CD4-positive, CD25-positive, alpha-beta regulatory T cell (primary cell): ENCODE measurements around the gene CCDC186. TPM values are rescaled to one million over a fixed set of nuclear protein-coding genes. Genes with fewer than 3 reads are reported as not detected.

Experiments used
- ATAC-seq, 2 donors: fragments of 150-1000 bp; cut with Tn5 transposase; one replicate each; pipeline ENCODE4 v1.10.0; 2021; ENCODE audit warnings: low read depth in 2 of 2, moderate number of reproducible peaks in 2 of 2, moderate library complexity in 1 of 2
- DNase-seq, 3 donors: peaks; one replicate each; pipeline versions ENCODE4 v3.0.0 to v3.0.0-alpha.2; 2012 to 2022; ENCODE audit warnings: mixed read lengths in 1 of 3
- H3K27ac ChIP-seq: one replicate; pipeline ENCODE4 v1.7.0; 2013; ENCODE audit warnings: mild to moderate bottlenecking, low read length; ENCODE audit not compliant: insufficient read depth, poor library complexity, severe bottlenecking
- H3K27me3 ChIP-seq: one replicate; pipeline ENCODE4 v1.7.0; 2013; ENCODE audit warnings: low read length; ENCODE audit not compliant: control insufficient read depth, insufficient read depth
- H3K36me3 ChIP-seq: one replicate; pipeline ENCODE4 v1.7.0; 2013; ENCODE audit warnings: mild to moderate bottlenecking, low read length, moderate library complexity; ENCODE audit not compliant: control insufficient read depth, insufficient read depth
- H3K4me1 ChIP-seq: 2 replicates; pipeline ENCODE4 v1.7.0; 2013; ENCODE audit warnings: mild to moderate bottlenecking, low read length; ENCODE audit not compliant: insufficient read depth, control insufficient read depth, poor library complexity, severe bottlenecking
- H3K4me3 ChIP-seq: one replicate; pipeline ENCODE4 v1.7.0; 2013; ENCODE audit warnings: low read depth, mild to moderate bottlenecking, low read length, moderate library complexity
- H3K9me3 ChIP-seq, 2 experiments: 1 replicate in 1 of 2; 2 replicates in 1 of 2; pipeline ENCODE4 v1.7.0; 2013; ENCODE audit warnings: low read length in 2 of 2, mild to moderate bottlenecking in 1 of 2, moderate library complexity in 1 of 2; ENCODE audit not compliant: control insufficient read depth in 2 of 2
- H3K27ac Mint-ChIP-seq, 3 donors: one replicate each; pipeline ENCODE4 v1.8.0; 2020 to 2022; ENCODE audit warnings: mild to moderate bottlenecking in 3 of 3, mixed read lengths in 3 of 3, moderate library complexity in 2 of 3
- H3K27me3 Mint-ChIP-seq: one replicate; pipeline ENCODE4 v1.8.0; 2022; ENCODE audit warnings: mild to moderate bottlenecking, mixed read lengths
- H3K36me3 Mint-ChIP-seq: one replicate; pipeline ENCODE4 v1.8.0; 2020; ENCODE audit warnings: mixed read lengths
- H3K4me1 Mint-ChIP-seq, 4 donors: one replicate each; pipeline ENCODE4 v1.8.0; 2020 to 2022; ENCODE audit warnings: mixed read lengths in 4 of 4, mild to moderate bottlenecking in 1 of 4
- H3K4me3 Mint-ChIP-seq, 4 donors: one replicate each; pipeline ENCODE4 v1.8.0; 2020 to 2022; ENCODE audit warnings: mild to moderate bottlenecking in 4 of 4, mixed read lengths in 4 of 4, moderate library complexity in 3 of 4
- H3K9me3 Mint-ChIP-seq, 7 donors: one replicate each; pipeline ENCODE4 v1.8.0; 2020 to 2022; ENCODE audit warnings: mixed read lengths in 7 of 7, mild to moderate bottlenecking in 3 of 7, moderate library complexity in 2 of 7
- polyA plus RNA-seq, 4 donors: library from polyadenylated mRNA; unstranded; fragments of 300-500 nt; fragmentation: Illumina TruSeq; gene quantifications; one replicate each; pipeline ENCODE4 v1.2.3, GENCODE V29; 2021
- total RNA-seq: library from RNA; stranded (reverse); gene quantifications from one replicate; pipeline ENCODE4 v1.2.3, GENCODE V29; 2022

Gene CCDC186
- total and polyA plus RNA-seq, 5 donors from 2014 or later = 17.3 to 60.1 (median 25.8) TPM

- Mint-ChIP-seq H3K36me3 (no peaks in the 10 kb centered on the region), H3K27ac (no peak overlapping the region), H3K4me1 (peaks cover 0 to 7% (median 3%) of the 10 kb centered on the region in 4 donors), H3K9me3 (no peaks in the 10 kb centered on the region), H3K4me3 (no peak overlapping the region), H3K27me3 (peaks cover 30% of the 10 kb centered on the region)
- H3K4me1 ChIP-seq = peaks cover 6% of the 10 kb centered on the region
- no peaks in the 10 kb centered on the region for H3K36me3 ChIP-seq
- H3K27me3 ChIP-seq = no peaks in the 10 kb centered on the region
- no peak overlapping the region for H3K27ac ChIP-seq
- DNase-seq = no peak
- no peak overlapping the region for H3K4me3 ChIP-seq
- H3K9me3 ChIP-seq = no peaks in the 10 kb centered on the region
- no peak for ATAC-seq
These were observed 96.7 kb downstream of the CCDC186 start for GRCh38 chr10:114077347-114077746.

DNA sequence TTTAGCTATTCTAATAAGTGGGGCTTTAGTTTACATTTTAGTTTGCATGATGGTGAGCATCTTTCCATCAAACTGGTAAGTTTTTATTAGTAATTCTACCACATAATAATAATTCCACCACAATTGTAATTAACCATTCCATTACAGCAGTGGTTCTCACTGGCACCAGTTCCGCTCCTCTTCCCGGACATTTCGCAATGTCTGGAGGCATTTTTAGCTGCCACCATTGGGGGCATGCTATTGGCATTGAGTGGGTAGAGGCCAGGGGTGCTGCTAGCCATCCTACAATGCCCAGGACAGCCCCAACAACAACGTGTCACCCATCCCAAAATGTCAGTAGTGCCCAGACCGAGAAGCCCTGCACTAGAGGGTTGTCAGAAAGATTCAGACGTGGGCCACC, 98.9 kb downstream of the CCDC186 start:
- Mint-ChIP-seq H3K9me3 (no peaks in the 10 kb centered on the region), H3K4me3 (no peak overlapping the region), H3K27me3 (peaks cover 18% of the 10 kb centered on the region), H3K27ac (no peak overlapping the region), H3K4me1 (peaks cover 0 to 7% (median 3%) of the 10 kb centered on the region in 4 donors), H3K36me3 (no peaks in the 10 kb centered on the region)
- Histone ChIP-seq H3K27me3 (no peaks in the 10 kb centered on the region), H3K27ac (no peak overlapping the region), H3K4me3 (no peak overlapping the region), H3K36me3 (no peaks in the 10 kb centered on the region), H3K9me3 (no peaks in the 10 kb centered on the region), H3K4me1 (peaks cover 6% of the 10 kb centered on the region)
- ATAC-seq (no peak), DNase-seq (no peak)

GRCh38 chr10:114073395-114074186, 100.4 kb downstream of the CCDC186 start:
- no peak overlapping the region for H3K27ac ChIP-seq
- no peaks in the 10 kb centered on the region for H3K36me3 ChIP-seq
- ATAC-seq (peak; percentile 67), DNase-seq (peak in 2 of 3 donors; percentile 12 to 43)
- H3K27me3 ChIP-seq = no peaks in the 10 kb centered on the region
- H3K9me3 Mint-ChIP-seq = no peaks in the 10 kb centered on the region
- H3K36me3 Mint-ChIP-seq = no peaks in the 10 kb centered on the region
- H3K9me3 ChIP-seq = no peaks in the 10 kb centered on the region
- no peak overlapping the region for H3K4me3 Mint-ChIP-seq
- peaks cover 6% of the 10 kb centered on the region for H3K4me1 ChIP-seq
- peaks cover 15% of the 10 kb centered on the region for H3K27me3 Mint-ChIP-seq
- no peak overlapping the region for H3K4me3 ChIP-seq
- H3K27ac Mint-ChIP-seq = no peak overlapping the region
- peaks cover 0 to 7% (median 3%) of the 10 kb centered on the region in 4 donors for H3K4me1 Mint-ChIP-seq

DNA sequence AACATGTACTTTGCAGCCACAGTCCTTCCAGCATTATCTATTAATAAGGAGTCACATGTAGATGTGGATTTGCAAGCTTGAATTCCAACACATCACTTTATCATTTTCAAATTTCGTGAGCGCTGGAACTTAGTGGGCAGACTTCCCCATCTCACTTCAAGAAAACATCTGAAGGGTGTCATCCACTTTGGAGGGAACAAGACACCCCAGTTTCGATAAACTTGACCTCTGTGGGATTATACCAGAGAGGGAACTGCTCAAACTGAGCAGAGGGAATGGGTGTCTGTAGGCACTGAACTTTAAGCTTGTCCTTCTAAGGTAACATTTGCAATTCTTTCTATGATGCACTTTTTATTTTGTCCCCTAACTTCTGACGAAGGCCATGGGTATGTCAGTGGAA, 102.8 kb downstream of the CCDC186 start:
- Histone ChIP-seq H3K4me3 (no peak overlapping the region), H3K36me3 (no peaks in the 10 kb centered on the region), H3K9me3 (no peaks in the 10 kb centered on the region), H3K27me3 (no peaks in the 10 kb centered on the region), H3K27ac (no peak overlapping the region), H3K4me1 (peaks cover 6% of the 10 kb centered on the region)
- Mint-ChIP-seq H3K9me3 (no peaks in the 10 kb centered on the region), H3K27me3 (peaks cover 13% of the 10 kb centered on the region), H3K27ac (no peak overlapping the region), H3K4me3 (no peak overlapping the region), H3K36me3 (no peaks in the 10 kb centered on the region), H3K4me1 (peaks cover 0 to 11% (median 3%) of the 10 kb centered on the region in 4 donors)
- ATAC-seq (no peak), DNase-seq (no peak)

Other genes starting within 250 kb of the CCDC186 start
- 0.17 TPM for gene ADRB1, start 130.3 kb downstream of the CCDC186 start, total RNA-seq
- gene ADRB1, start 130.3 kb downstream of the CCDC186 start, polyA plus RNA-seq = not detected
- not detected for gene TDRD1, start 5.2 kb upstream of the CCDC186 start, total RNA-seq
- under 1 TPM in 3 of 4 donors, not detected in 1; 0.14 to 0.32 (median 0.25) TPM for gene TDRD1, start 5.2 kb upstream of the CCDC186 start, polyA plus RNA-seq
- 0.12 TPM for gene VWA2, start 65.1 kb upstream of the CCDC186 start, total RNA-seq
- not detected for gene VWA2, start 65.1 kb upstream of the CCDC186 start, polyA plus RNA-seq
- gene AFAP1L2, start 230.3 kb upstream of the CCDC186 start, total RNA-seq = 1.1 TPM
- 1 to 10 TPM; 2.6 to 4.6 (median 3.3) TPM for gene AFAP1L2, start 230.3 kb upstream of the CCDC186 start, polyA plus RNA-seq